NCI-H1417 treated with DMSO at 0.1 percent for 48 hours (cell line): ENCODE data around the gene ZNF346.

Experiments used
- DNase-seq: peaks from one replicate; lab custom pipeline; 2025; lab: John Stamatoyannopoulos, UW

The ZNF346 gene

GRCh38 chr5:177123789-177124485 is 101.4 kb downstream of the ZNF346 start:
- no peak for DNase-seq

GRCh38 chr5:177124486-177124991 is 102.0 kb downstream of the ZNF346 start:
- DNase-seq: no peak

DNA sequence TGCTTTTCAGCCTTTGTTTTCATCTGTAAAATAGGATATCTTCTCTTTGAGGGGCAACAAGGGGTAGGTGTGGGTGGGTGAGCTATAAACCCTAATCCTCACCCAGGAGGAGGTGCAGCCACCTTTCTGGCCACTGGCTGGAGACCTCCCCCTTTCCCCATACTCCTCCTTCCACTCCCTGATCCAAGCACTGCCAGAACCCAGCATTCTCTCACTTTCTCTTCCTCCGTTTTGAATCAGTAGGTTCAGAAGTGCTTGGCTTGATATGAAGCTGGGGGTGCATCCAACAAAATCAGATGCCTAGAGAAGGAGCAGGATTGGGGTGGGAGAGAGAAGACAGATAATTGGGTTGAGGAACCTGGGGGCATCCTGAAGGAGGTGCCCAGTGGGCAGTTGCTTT is 104.3 kb downstream of the ZNF346 start:
- no peak for DNase-seq

DNA sequence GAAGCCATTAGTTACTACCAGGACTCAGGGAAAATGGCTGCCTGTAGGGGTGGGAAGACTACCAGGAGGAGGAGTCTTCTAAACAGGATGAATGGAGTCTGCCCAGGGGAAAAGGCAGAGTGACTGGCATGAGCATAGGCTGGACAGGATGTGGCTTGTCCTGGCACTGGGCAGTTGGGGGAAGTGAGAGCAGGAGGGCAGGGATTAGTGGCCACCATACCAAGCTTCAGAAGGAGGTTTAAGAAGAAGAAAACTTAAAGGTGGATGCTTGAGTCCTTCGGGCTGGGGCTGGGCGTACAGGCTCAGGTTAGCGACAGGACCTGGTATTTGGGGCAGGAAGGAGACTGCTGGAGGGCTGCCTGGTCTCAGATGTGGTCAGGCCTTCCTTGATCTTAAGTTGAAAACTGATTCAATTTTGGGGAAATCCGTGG is 106.1 kb downstream of the ZNF346 start:
- no peak for DNase-seq

- no peak for DNase-seq
Observed at GRCh38 chr5:177130211-177131018, 107.9 kb downstream of the ZNF346 start.
